CD4-positive, alpha-beta T cell treated with Interleukin-2 at 100 ng/mL for 4 hours (primary cell): ENCODE results near the gene PPL.
"Not testable (repeated sequence)": the region's sequence is repeated elsewhere in the genome, so short reads cannot be mapped to it uniquely, and the experiment has no call there.

Experiments
- DNase-seq: peaks from one replicate; pipeline ENCODE4 v3.0.0-alpha.2; 2020; ENCODE audit warnings: low spot score

The PPL gene

DNA sequence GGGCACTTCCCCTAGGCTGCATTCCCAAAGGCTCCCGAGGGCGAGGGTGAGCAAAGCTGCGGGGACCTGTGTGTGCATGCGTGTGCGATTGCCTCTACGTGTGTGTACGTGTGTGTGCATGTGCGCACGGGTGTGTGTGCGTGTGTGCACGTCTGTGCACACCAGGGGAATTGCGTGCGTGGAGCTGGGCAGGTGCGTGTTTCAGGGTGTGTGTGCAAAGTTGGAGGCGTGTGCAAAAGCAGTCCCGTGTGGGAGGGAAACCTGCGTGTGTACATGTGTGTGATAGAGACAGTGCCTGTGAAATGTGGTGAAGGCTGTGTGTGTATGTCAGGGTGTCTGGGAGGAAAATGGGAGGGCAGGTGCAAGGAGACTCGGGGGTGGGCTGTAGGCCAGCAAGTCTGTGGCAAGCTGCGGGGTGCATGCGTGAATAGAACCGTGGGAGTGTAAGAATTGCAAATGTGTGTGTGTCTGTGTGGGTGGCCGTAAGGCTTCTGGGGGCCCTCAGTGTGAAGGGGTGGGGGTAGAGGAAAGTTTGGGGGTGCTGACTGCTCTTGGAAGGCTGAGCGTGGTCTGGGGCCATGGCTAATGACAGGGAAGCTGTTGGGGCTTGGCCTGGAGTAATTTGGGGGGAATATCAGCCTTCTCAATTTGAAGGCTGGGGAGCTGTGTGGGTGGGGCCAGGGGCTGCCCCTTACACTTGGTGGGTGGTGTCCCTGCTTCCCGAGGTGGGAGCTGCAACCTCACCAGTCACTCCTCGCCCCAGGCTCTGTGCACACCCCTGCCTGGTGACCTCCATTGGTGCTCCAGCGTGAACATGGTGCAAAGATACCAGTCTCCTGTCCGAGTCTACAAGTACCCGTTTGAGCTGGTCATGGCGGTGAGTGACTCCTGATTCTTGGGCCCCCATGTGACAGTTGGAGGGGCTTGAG is 21.8 kb upstream of the PPL start:
- no peak for DNase-seq

GRCh38 chr16:4957720-4958509 is 21.0 kb upstream of the PPL start, which contains the start of gene SEC14L5:
Gene SEC14L5, plus strand, starts transcription at chr16:4958330. Its CDS starts 994 bp downstream, at chr16:4959324.
- peak; percentile 89 for DNase-seq

DNA sequence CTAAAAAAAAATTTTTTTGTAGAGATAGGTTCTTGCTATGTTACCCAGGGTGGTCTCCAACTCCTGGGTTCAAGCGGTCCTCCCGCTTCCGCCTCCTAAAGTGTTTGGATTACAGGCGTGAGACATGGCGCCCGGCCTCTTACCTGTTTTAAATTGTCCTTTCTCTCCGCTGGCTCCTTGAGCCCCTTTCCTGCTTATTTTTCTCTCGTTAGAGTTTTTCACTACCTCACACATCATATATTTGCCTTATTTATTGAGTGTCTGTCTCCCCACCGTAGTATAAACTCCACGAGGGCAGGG is 20.4 kb upstream of the PPL start:
- no peak for DNase-seq

- DNase-seq: no peak
Measured at GRCh38 chr16:4954714-4955113, 17.8 kb upstream of the PPL start.

DNA sequence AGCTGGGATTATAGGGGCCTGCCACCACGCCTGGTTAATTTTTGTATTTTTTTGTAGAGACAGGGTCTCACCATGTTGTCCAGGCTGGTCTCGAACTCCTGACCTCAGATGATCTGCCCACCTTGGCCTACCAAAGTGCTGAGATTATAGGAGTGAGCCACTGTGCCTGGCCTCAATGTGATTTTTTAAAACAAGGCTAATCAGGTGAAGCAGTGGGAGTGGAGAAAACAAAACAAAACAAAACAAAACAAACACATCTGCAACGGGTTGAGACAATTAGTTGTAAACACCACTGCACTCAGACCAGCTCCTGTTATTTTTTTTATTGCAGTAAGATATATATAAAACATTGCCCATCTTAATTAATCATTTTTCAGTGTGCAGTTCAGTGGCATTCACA is 14.6 kb upstream of the PPL start:
- DNase-seq: not testable (repeated sequence)

DNA sequence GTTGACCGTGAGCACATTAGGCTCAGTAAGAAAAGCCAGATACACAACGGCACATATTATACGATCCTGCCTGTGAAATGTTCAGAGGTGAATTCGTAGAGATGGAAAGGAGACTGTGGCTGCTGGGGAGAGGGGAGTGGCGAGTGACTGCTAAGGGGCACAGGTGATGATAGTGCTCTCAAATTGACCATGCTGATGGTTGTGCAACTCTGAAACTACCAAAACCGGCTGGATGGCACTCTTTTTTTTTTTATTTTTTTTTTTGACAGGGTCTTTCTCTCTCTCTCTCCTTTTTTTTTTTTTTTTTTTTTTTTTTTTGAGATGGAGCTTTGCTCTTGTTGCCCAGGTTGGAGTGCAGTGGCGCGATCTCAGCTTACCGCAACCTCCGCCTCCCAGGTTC is 13.0 kb upstream of the PPL start:
- no peak for DNase-seq

GRCh38 chr16:4948903-4949766 is 12.2 kb upstream of the PPL start:
- no peak for DNase-seq

GRCh38 chr16:4947722-4948503 is 11.0 kb upstream of the PPL start:
- DNase-seq: no peak

- DNase-seq: no peak
Measured at GRCh38 chr16:4946917-4947316, 10.0 kb upstream of the PPL start.

GRCh38 chr16:4945560-4946502 is 8.9 kb upstream of the PPL start:
- DNase-seq: no peak

DNA sequence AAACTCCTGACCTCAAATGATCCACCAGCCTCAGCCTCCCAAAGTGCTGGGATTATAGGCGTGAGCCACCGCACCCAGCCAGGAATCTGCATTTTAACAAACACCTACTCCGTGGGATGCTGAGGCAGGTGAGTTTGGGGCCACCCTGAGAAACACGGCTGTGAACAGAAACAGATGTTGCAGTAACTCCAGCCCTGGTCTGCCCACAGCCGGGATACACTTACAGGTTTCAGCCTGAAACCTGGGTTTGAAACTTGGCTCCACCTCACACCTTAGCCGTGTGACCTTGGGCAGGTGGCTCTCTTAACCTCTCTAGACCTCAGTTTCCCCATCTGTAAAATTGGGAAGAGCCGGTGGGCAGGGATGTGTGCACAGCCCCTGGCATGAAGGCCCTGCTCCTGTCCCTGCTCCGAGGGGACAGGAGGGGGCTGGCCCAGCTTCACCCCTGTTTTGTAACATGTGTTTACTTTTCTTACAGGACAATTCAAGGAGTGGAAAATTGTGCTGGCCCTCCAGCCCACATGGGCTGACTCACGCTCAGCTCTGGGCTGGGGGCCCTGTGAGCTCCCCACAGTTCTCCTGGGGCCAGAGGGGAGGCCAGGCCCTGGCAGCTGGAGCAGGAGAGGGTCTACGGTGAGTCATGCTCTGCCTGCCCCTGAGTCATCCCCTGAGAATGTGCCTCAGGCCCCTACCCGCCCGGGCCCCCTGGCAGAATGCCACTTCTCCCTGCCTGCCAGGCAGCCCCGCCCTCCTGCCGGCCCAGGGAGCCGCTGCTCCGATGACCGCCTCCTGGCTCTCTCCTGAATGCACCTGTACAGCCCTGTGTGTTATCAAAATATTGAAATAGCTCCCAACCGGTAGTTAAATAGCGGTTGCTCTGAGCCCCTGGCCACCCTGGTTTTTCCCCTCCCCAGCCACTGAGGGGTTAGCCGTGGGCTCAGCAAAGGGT is 7.7 kb upstream of the PPL start:
- DNase-seq: no peak

- no peak for DNase-seq
Measured at GRCh38 chr16:4942481-4942880, 5.5 kb upstream of the PPL start.

DNA sequence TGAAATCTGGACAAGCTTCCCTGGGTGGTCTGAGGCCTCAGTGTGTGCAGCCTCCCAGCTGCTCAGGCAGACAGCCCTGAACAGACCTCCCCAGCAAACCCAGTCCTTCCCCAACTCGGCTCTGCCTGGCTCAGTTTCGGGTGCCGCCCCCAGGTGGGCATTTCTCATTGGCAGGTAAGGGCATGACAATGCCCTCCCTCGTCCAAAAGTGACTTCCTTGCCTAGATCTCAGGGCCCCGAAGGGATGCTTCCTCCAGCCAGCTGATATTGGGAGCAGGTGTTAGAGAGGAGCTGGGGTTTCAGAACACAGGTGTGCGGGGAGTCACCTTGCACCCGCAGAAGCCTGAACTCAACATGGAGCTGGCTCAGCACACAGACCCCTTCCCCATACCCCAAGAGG is 3.8 kb upstream of the PPL start:
- DNase-seq: no peak

DNA sequence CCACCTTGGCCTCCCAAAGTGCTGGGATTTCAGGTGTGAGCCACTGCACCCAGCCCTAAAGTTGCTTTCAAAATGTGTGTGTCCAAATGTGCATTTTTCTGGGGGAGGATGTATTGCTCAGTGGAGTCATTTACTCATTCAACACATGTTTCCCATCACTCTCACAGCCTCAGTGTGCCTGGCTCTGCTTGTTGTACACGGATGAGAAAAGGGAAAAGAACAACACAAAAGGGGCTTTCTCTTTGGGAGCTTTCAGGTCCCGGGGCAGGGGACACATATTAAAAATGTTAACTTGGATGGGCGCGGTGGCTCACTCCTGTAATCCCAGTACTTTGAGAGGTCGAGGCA is 1.7 kb upstream of the PPL start:
- DNase-seq: no peak

- DNase-seq: no peak
Measured at GRCh38 chr16:4937782-4938682, 1.1 kb upstream of the PPL start.

DNA sequence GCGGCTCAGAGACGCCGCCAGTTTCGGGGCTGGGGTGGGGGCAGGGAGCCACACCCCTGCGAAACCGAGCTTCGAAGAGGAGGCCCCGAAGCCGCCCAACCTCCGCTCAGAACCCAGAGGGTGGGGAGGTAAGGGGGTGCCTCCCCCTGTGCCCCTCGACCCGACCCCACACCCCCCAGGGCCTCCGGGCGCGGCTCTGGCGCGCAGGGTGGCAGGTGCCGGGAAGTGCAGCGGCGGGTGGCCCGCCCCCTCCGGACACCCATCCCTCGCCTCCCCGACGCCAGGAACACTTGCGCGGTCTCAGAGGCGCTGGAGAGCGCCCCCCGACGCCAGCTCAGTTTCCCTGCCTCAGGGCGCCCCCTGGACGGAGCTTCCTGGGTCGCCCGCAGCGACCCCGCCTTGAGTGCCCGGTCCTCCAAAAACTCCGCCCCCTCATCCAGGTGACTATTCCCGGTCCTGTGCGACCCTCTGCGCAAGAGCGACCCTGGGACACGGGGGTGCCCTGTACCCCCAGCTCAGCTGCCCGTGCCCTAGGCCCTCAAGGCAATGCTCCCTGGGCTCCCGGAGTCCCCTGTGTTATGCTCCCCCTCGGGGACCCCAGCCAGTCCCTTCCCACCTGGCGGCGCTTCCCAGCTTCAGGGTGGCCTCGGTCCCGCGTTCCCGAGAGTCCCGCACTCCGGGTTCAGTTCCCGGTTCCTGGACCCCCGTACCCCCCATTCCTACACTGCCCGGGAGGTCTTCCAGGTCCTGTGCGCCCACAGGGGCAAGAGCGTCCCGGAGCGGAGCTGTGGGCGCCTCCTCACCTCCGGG is 562 bp downstream of the PPL start:
- DNase-seq: no peak

GRCh38 chr16:4935241-4935855 is 1.6 kb downstream of the PPL start:
- DNase-seq: no peak
